ENCODE measurements around the gene HM13. TPM values are rescaled to one million over a fixed set of nuclear protein-coding genes. Genes with fewer than 3 reads are reported as not detected.
"Not testable (repeated sequence)": the region's sequence is repeated elsewhere in the genome, so short reads cannot be mapped to it uniquely, and the experiment has no call there.

Gene HM13
- total RNA-seq, 2 donors from 2014 or later = 131 to 146 TPM

- DNase-seq (no peak), ATAC-seq (replicated peaks in 1 of 2) (peak in 1 of 2 donors; percentile 12)
- peaks cover 7% of the 10 kb centered on the region for H3K4me1 Mint-ChIP-seq (ENCODE audit: low read depth)
- no peak overlapping the region for H3K27ac Mint-ChIP-seq
- H3K9me3 Mint-ChIP-seq = no peaks in the 10 kb centered on the region
- H3K4me3 Mint-ChIP-seq = no peak overlapping the region
- H3K36me3 Mint-ChIP-seq (ENCODE audit: insufficient read depth in 2 of 2) = no peaks in the 10 kb centered on the region
- H3K27me3 Mint-ChIP-seq (ENCODE audit: low read depth) = no peaks in the 10 kb centered on the region
Measured at GRCh38 chr20:31578448-31579138, 64.4 kb downstream of the HM13 start.

- no peaks in the 10 kb centered on the region for H3K9me3 Mint-ChIP-seq
- peaks cover 3% of the 10 kb centered on the region for H3K27me3 Mint-ChIP-seq (ENCODE audit: low read depth)
- H3K4me3 Mint-ChIP-seq = no peak overlapping the region
- no peak for ATAC-seq (replicated peaks in 1 of 2)
- peaks cover under 1% of the 10 kb centered on the region for H3K4me1 Mint-ChIP-seq (ENCODE audit: low read depth)
- no peak for DNase-seq
- H3K36me3 Mint-ChIP-seq (ENCODE audit: insufficient read depth in 2 of 2) = no peaks in the 10 kb centered on the region
- no peak overlapping the region for H3K27ac Mint-ChIP-seq
Measured at GRCh38 chr20:31579245-31579644, 65.0 kb downstream of the HM13 start.

- not testable (repeated sequence) for ATAC-seq (replicated peaks in 1 of 2); H3K36me3 Mint-ChIP-seq (ENCODE audit: insufficient read depth in 2 of 2); H3K4me1 Mint-ChIP-seq (ENCODE audit: low read depth); H3K9me3 Mint-ChIP-seq; H3K27ac Mint-ChIP-seq; DNase-seq; H3K27me3 Mint-ChIP-seq (ENCODE audit: low read depth); H3K4me3 Mint-ChIP-seq
Measured at GRCh38 chr20:31579941-31580651, 65.9 kb downstream of the HM13 start.

- H3K27me3 Mint-ChIP-seq (ENCODE audit: low read depth) = peaks cover 4% of the 10 kb centered on the region
- H3K27ac Mint-ChIP-seq = no peak overlapping the region
- no peak overlapping the region for H3K4me3 Mint-ChIP-seq
- H3K9me3 Mint-ChIP-seq = no peaks in the 10 kb centered on the region
- ATAC-seq (replicated peaks in 1 of 2) (no peak), DNase-seq (no peak)
- no peaks in the 10 kb centered on the region for H3K36me3 Mint-ChIP-seq (ENCODE audit: insufficient read depth in 2 of 2)
- H3K4me1 Mint-ChIP-seq (ENCODE audit: low read depth) = no peaks in the 10 kb centered on the region
Measured at GRCh38 chr20:31580706-31581105, 66.5 kb downstream of the HM13 start.

GRCh38 chr20:31581391-31581790 lies 67.1 kb downstream of the HM13 start:
- Mint-ChIP-seq H3K4me3 (no peak overlapping the region), H3K4me1 (ENCODE audit: low read depth) (no peaks in the 10 kb centered on the region), H3K36me3 (ENCODE audit: insufficient read depth in 2 of 2) (no peaks in the 10 kb centered on the region), H3K27me3 (ENCODE audit: low read depth) (peaks cover 4% of the 10 kb centered on the region), H3K27ac (no peak overlapping the region), H3K9me3 (no peaks in the 10 kb centered on the region)
- DNase-seq (no peak), ATAC-seq (replicated peaks in 1 of 2) (no peak)

- Mint-ChIP-seq H3K4me1 (ENCODE audit: low read depth) (peaks cover 10% of the 10 kb centered on the region), H3K4me3 (peak overlapping the region; percentile 80 to 83), H3K36me3 (ENCODE audit: insufficient read depth in 2 of 2) (peaks cover 0 to 2% of the 10 kb centered on the region in 2 donors), H3K27ac (no peak overlapping the region), H3K27me3 (ENCODE audit: low read depth) (peaks cover 31% of the 10 kb centered on the region), H3K9me3 (no peaks in the 10 kb centered on the region)
- ATAC-seq (replicated peaks in 1 of 2) (peak; percentile 74 to 75), DNase-seq (peak in 1 of 2 donors; percentile 29)
Measured at GRCh38 chr20:31587545-31588389, 73.5 kb downstream of the HM13 start.

- Mint-ChIP-seq H3K4me3 (no peak overlapping the region), H3K36me3 (ENCODE audit: insufficient read depth in 2 of 2) (peaks cover 0 to 2% of the 10 kb centered on the region in 2 donors), H3K9me3 (no peaks in the 10 kb centered on the region), H3K27ac (no peak overlapping the region), H3K27me3 (ENCODE audit: low read depth) (peaks cover 27% of the 10 kb centered on the region), H3K4me1 (ENCODE audit: low read depth) (peaks cover 16% of the 10 kb centered on the region)
- DNase-seq = no peak
- ATAC-seq (replicated peaks in 1 of 2) = no peak
Measured at GRCh38 chr20:31590717-31591225, 76.5 kb downstream of the HM13 start.

GRCh38 chr20:31593221-31594001 lies 79.2 kb downstream of the HM13 start:
- DNase-seq (peak; percentile 55 to 71), ATAC-seq (replicated peaks in 1 of 2) (peak; percentile 96 to 97)
- Mint-ChIP-seq H3K36me3 (ENCODE audit: insufficient read depth in 2 of 2) (no peaks in the 10 kb centered on the region), H3K4me3 (no peak overlapping the region), H3K27ac (no peak overlapping the region), H3K4me1 (ENCODE audit: low read depth) (peaks cover 11% of the 10 kb centered on the region), H3K9me3 (no peaks in the 10 kb centered on the region), H3K27me3 (ENCODE audit: low read depth) (peaks cover 14% of the 10 kb centered on the region)

GRCh38 chr20:31594002-31594557 lies 79.8 kb downstream of the HM13 start:
- DNase-seq = no peak
- Mint-ChIP-seq H3K27ac (no peak overlapping the region), H3K4me3 (no peak overlapping the region), H3K9me3 (no peaks in the 10 kb centered on the region), H3K27me3 (ENCODE audit: low read depth) (peaks cover 8% of the 10 kb centered on the region), H3K36me3 (ENCODE audit: insufficient read depth in 2 of 2) (no peaks in the 10 kb centered on the region), H3K4me1 (ENCODE audit: low read depth) (peaks cover 7% of the 10 kb centered on the region)
- ATAC-seq (replicated peaks in 1 of 2) = no peak

GRCh38 chr20:31594558-31595379 lies 80.5 kb downstream of the HM13 start:
- Mint-ChIP-seq H3K27me3 (ENCODE audit: low read depth) (peaks cover under 1% of the 10 kb centered on the region), H3K27ac (no peak overlapping the region), H3K9me3 (no peaks in the 10 kb centered on the region), H3K4me1 (ENCODE audit: low read depth) (peaks cover 7% of the 10 kb centered on the region), H3K4me3 (no peak overlapping the region), H3K36me3 (ENCODE audit: insufficient read depth in 2 of 2) (no peaks in the 10 kb centered on the region)
- no peak for ATAC-seq (replicated peaks in 1 of 2)
- DNase-seq = no peak

GRCh38 chr20:31595380-31595653 lies 81.1 kb downstream of the HM13 start:
- ATAC-seq (replicated peaks in 1 of 2) = no peak
- DNase-seq = no peak
- no peak overlapping the region for H3K27ac Mint-ChIP-seq
- no peaks in the 10 kb centered on the region for H3K36me3 Mint-ChIP-seq (ENCODE audit: insufficient read depth in 2 of 2)
- no peaks in the 10 kb centered on the region for H3K27me3 Mint-ChIP-seq (ENCODE audit: low read depth)
- H3K9me3 Mint-ChIP-seq = no peaks in the 10 kb centered on the region
- no peak overlapping the region for H3K4me3 Mint-ChIP-seq
- peaks cover 7% of the 10 kb centered on the region for H3K4me1 Mint-ChIP-seq (ENCODE audit: low read depth)

Data from activated T-cell treated with anti-CD3 and anti-CD28 coated beads, Interleukin-2, amount 50 U/mL, for 72 hours (primary cell).